ENCODE measurements around the gene C10orf95.
"Not testable (repeated sequence)": the region's sequence is repeated elsewhere in the genome, so short reads cannot be mapped to it uniquely, and the experiment has no call there.

C10orf95 gene

DNA sequence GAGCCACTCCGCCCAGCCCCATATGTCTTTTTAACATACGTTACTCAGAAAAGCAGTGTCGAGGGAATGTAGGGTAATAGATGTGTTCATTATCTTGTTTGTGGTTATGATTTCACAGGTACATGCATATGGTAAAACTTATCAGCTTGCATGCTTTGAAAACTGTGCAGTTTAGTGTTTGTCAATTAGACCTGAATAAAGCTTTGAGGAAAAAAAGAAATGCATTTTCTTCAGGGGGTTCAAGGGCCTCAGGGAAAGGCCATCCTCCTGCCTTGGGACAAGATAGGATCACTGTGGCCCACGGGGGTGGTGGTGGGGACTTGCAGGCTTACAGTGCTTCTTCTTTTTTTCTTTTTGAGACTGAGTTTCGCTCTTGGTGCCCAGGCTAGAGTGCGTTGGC lies 16.0 kb upstream of the C10orf95 start:
- in situ Hi-C loops (cut with MboI; ENCODE audit: low sequenced_read_pairs) = no loop called here

DNA sequence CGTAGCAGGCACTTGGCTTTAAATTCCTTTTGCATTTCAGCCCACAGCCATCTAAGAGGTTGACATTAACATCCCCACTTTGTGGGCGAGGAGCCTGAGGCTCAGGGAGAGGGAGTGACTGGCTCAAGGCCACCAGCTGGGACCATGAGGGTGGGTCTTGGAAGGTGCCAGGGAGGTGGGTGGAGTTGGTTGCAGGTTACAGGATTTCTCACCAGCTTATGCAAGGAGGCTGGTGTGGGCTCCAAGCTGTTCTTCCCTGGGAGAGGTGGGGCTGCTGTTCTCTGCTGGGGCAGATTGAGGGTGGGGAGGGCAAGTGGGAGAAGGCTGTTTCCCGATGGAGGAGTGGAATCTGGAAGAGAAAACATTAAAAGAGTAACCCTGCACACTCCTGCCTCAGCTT lies 14.1 kb upstream of the C10orf95 start:
- in situ Hi-C loops (cut with MboI; ENCODE audit: low sequenced_read_pairs) = no loop called here

DNA sequence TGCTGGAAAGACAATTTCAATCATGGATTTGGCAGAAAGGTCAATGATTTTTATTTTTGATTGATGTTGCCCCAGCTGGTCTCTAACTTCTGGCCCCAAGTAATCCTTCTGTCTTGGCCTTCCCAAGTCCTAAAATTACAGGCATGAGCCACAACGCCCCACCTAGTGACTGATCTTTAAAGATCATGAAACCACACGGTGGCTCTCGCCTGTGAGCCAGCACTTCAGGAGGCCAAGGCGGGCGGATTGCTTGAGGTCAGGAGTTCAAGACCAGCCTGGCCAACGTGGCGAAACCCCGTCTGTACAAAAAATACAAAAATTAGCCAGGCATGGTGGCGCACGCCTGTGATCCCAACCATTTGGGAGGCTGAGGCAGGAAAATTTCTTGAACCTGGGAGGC lies 12.6 kb upstream of the C10orf95 start:
- in situ Hi-C loops (cut with MboI; ENCODE audit: low sequenced_read_pairs) = no loop called here

DNA sequence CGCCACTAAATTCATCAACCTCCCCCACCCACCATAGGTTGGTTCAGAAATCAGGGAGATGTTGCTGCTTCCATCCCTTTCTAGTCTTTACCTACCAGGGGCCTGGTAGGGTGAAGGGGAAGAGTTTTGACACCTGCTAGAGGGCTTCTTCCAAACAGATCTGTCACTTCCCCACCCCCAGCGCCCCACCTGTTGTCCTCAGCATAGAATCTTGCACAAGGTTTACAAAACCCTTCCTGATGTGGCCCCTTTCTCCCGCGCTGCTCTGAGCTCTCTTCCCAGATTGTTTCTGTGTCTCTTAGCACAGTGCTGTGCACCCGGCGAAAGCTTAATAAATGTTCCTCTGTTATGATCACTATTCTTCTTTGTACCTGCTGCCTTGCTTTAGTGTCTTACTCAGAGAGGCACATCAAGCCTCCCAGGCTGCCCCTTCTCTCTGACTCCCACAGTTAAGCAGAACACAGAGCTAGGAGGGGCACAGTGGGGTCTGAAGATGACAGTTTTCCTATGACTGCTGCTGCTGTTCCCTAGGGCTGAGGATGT lies 11.2 kb upstream of the C10orf95 start:
- in situ Hi-C loops (cut with MboI; ENCODE audit: low sequenced_read_pairs) = no loop called here

DNA sequence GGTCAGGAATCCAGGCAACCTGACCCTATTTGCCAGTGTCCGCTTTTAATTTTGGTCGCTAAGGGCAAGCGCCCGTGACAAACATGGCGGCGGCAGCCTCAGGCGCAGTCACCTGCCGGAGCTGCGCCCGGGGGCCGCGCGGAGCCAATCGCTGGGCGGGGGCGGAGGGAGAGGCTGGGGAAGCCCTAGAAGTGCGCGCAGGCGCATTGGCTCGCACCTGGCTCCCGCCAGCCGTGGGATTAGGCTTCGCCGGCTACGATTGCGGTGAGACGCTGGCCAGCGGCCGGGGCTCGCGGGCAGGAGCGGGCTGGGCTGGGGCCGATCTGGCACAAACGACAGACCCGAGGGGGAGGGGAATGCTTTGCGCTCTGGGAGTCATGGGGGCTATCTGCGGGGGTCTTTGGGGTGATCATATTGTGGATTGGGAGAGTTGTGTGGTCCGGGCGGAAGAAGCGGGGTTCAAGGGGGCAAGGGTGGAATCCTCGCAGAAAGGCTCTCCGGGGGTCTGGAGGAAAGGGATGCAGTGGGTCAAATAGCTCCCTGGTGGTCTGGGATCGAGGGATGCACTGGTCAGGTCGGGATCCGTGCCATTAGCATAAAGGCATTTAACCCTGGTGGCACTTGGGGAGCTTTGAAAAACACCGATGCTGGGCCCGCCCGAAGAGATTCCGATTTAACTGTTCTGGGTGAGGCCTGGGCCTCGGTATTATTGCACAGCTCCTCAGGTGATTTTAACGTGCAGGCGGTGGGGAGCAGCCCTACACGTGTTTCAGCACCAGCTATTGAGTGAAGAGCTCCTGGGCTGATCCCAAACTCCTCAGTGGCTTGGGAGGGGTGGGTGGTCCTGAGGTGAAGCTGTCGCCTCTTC lies 10.1 kb upstream of the C10orf95 start:
- in situ Hi-C loops (cut with MboI; ENCODE audit: low sequenced_read_pairs) = no loop called here

DNA sequence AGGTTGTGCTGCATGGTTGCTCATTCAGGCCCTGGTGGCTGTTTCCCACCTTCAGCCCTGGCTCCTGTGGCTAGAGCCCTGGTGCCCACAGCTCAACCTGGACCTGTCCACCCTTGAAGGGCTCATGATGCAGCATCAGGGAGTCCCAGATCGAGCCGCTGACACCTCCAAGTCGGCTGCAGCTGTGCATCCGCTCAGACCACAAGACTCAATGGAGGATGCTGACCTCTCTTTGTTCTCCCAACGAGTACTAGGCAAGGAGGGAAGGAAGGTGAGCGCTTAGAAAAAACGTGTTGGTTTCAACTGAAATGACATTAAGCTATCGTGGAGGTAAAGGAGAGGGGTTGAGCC lies 9.5 kb upstream of the C10orf95 start:
- in situ Hi-C loops (cut with MboI; ENCODE audit: low sequenced_read_pairs) = no loop called here

DNA sequence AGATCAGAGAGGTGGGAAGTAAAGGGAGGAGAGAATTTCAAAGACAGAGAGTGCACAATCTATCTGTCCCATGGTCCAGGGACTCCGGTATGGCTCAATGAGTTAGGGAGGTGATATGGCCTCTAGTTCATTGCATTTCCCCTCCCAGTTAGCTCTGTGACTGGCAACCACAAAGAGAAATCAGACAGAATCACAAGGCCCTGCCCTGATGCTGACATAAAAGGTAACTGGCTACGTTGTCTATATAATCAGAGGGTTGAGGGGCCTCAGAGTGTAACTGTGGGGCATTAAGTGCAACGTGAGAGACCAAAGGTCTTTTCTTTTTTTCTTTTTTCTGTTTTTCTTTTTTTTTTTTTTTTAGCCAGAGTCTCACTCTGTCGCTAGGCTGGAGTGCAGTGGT lies 7.3 kb upstream of the C10orf95 start:
- in situ Hi-C loops (cut with MboI; ENCODE audit: low sequenced_read_pairs) = no loop called here

DNA sequence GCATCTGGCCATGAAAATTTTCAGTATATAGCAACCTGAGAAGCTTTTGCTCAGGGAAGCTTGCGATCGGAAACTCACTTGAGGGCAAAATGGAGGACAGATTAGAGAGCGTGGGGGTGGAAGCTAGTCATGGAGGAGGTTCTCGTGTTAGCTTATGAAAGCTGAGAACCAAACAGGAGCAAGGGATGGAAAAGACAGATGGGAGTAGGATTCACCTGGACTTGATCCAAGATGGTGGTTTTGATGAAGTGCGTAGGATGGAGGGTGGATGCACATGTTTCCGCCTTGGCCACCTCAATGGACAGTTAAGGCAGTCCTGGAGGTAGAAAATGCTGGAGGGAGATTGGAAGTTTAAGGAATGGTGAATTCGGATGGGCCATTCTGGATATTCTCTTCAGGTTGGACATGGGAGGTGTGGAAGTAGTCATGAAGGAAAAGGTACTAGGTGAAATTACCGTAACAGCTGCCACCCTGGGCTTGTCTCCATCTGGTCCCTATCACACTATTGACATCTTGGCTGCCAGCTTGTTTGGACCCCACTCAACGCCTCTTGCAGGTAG lies 6.3 kb upstream of the C10orf95 start:
- in situ Hi-C loops (cut with MboI; ENCODE audit: low sequenced_read_pairs) = no loop called here

DNA sequence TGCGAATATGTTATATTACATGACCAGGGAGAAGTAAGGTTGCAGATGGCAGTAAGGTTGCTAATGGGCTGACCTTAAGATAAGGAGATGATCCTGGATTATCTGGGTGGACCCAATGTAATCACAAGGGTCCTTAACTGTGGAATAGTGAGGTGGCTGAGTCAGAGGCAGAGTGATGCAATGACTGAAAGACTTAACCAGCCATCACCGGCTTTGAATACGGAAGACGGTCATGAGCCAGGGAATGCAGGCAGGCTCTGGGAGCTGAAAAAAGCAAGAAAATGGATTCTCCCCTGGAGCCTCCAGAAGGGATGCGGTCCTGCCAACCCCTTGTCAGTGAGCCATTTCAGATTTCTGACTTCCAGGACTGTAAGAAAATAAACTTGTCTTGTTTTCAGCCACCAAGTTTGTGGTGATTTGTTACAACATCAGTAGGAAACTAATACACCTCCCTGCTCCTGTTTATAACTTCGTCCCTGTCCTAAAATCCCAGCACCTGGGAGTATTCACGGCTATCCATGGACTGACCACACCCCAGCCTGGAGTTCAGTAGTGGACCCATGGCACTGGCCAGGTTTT lies 4.6 kb upstream of the C10orf95 start:
- in situ Hi-C loops (cut with MboI; ENCODE audit: low sequenced_read_pairs) = no loop called here

DNA sequence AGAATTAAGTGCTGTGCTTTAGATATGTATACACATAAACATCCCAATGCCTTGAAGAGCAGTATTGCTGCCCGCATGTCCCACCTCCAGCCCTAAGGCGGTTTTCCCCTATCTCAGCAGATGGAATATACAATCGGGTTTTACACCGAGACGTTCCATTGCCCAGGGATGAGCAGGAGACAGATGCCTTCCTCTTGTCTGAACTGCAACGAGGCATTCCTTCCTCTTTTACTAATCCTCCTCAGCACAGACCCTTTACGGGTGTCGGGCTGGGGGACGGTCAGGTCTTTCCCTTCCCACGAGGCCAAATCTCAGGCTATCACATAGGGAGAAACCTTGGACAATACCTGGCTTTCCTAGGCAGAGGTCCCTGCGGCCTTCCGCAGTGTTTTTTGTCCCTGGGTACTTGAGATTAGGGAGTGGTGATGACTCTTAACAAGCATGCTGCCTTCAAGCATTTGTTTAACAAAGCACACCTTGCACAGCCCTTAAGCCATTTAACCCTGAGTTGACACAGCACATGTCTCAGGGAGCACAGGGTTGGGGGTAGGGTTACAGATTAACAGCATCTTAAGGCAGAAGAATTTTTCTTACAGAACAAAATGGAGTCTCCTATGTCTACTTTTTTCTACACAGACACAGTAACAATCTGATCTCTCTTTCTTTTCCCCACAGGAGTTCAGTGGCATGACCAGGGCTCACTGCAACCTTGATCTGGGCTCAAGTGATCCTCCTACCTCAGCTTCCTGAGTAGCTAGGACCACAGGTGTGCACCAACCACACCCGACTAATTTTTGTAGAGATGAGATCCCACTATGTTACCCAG lies 3.5 kb upstream of the C10orf95 start:
- in situ Hi-C loops (cut with MboI; ENCODE audit: low sequenced_read_pairs) = not testable (repeated sequence)

DNA sequence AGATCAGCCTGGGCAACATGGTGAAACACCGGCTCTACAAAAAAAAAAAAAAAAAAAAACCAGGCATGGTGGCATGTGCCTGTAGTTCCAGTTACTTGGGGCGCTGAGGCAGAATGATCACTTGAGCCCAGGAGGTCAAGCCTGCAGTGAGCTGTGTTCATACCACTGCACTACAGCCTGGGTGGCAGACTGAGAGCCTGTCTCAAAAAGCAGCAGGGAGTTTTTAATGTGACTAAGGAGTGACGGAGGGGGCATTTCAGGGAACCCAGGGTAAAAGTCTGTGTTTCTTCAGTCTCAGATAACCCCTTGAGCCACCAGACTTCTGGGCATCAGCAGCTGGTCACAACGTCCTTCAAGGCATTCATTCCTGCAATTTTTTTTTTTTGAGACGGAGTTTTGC lies 2.2 kb upstream of the C10orf95 start:
- in situ Hi-C loops (cut with MboI; ENCODE audit: low sequenced_read_pairs) = no loop called here

DNA sequence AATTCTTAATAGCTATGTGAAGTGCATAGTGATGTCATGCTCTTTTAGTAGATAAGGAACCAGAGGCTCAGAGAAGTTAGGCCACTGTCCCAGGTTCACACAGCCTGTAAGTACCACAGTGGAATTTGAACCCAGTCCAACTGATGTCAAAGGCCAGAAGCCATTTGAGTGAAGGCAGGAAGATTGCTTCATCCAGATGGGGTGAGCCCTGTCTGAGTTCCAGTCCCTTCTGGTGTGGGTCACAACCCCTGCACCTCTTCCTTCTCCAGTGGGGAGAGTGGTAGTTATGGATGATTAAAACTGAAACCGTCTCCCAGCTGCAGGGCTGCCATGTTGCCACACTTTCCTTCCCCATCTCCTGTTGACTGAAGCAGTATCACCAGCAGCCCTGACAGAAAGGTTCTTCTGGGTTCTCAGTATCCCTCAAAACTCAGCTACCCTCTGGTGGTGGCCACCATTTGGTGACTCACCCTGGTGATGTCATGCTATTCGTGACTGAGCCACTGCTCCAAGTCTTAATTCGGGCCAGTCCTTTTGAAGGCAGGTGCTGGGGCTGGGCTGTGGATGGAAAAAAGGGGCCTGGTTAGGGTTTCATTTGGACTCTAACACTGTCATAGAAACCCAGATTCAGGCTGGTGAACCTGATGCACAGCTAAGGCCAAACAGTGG lies 1.5 kb upstream of the C10orf95 start:
- in situ Hi-C loops (cut with MboI; ENCODE audit: low sequenced_read_pairs) = no loop called here

DNA sequence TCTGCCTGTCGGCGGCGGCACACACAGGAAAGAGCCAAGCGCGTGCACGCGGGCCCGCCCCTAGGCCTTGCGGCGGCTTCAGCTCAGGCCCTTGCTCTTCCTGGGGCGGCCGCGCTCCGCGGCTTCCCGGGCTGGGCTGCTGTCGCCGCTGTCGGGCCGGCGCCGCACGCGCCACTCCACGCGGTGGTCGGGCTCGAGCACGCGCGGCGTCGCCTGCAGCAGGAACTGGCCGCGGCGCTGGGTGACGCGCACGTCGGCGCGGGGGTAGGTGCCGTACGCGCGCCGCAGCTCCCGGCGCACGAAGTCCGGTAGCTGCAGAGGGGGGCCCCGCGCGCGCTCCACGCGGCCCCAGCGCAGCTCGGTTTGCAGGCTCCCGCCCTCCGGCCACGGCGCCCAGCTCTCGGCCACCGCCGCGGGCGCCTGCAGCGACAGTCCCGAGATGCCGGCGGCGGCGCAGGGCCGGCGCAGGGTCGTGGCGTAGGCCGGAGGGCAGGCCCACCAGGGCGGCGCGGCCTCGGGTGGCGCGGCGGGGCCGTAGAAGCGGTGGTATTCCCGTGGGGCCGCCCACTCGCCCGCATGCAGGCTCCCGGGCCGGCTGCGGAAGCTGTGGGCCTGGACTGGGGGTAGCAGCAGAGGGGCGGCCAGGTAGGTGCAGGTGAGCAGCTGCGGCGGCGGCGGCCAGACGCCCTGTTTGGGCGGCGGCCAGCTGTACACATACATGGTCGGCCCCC lies 804 bp downstream of the C10orf95 start:
- in situ Hi-C loops (cut with MboI; ENCODE audit: low sequenced_read_pairs) = no loop called here

DNA sequence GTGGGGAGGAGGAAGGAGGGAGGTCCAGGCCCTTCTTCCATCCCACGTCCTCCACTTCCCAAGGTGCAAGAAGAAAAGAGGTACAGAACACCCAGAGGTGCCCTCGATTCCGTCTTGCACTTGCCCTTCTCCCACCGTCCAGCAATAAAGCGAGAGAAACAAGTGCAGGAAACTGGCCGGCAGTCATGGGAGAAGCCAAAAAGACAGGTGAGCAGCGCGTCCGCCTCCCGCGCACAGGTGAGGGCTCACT lies 1.3 kb downstream of the C10orf95 start:
- in situ Hi-C loops (cut with MboI; ENCODE audit: low sequenced_read_pairs) = no loop called here

DNA sequence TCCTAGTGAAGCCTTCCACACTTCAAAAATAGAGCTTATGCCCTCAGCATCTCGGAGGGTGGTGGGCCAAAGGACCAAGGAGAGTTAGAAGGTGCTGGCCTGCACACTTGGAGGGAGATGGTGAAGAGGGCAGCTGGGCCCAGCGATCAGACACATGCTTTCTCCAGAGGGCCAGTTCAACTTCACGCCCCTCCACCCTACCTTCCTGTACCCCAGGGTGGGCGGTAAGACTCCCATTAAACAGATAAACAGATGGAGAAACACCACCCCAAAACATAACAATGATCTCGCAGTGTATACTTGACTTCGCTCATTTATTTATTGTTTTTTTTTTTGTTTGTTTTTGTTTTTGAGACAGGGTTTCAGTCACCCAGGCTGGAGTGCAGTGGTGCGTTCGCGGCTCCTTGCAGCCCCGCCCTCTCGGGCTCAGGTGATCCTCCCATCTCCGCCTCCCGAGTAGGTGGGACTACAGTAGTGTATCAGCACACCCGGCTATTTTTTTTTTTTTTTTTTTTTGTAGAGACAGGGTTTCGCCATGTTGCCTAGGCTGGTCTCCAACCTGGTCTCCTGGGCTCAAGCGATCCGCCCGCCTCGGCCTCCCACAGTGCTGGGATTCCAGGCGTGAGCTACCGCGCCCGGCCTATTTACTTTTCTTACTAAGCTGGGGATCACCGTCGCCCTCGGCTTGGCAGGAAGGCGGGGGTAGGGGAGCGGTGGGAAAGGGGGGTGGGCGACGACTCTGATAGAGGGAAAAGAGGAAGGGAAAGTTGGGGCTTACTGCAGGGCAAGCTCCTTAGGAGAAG lies 1.8 kb downstream of the C10orf95 start:
- in situ Hi-C loops (cut with MboI; ENCODE audit: low sequenced_read_pairs) = no loop called here

DNA sequence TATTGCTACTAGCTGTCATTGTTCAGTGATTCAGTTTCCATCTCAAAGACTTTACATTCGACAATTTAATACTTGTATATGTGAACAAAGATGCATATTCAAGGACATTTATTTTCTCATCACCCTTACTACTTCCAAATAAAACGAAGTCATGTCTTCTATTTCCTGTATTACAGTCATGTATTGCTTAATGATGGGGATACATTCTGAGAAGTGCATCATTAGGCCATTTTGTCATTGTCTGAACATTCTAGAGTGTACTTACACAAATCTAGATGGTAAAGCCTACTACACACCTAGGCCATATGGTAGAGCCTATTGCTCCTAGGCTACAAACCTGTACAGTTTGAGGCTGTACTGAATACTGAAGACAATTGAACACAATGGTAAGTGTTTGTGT lies 6.5 kb downstream of the C10orf95 start:
- in situ Hi-C loops (cut with MboI; ENCODE audit: low sequenced_read_pairs) = no loop called here

DNA sequence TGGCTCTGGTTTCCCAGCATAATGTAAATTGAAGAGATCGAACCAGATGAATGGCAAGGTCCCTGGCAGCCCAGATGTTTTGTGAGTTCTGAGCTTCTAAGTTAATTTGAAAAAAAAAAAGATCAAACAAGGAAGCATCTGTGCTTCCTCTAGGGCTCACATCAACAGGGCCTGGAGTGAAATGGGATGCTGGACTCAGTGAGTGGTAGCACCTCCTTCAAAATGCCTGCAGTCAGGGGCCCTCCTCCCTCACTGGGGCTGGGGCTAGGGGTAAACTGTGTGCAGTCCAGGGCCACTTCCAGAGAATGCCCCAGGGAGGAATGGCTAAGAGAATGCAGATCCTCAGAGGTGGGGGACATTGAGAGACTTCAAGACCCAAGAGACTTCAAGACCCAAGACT lies 13.0 kb downstream of the C10orf95 start:
- in situ Hi-C loops (cut with MboI; ENCODE audit: low sequenced_read_pairs) = no loop called here

DNA sequence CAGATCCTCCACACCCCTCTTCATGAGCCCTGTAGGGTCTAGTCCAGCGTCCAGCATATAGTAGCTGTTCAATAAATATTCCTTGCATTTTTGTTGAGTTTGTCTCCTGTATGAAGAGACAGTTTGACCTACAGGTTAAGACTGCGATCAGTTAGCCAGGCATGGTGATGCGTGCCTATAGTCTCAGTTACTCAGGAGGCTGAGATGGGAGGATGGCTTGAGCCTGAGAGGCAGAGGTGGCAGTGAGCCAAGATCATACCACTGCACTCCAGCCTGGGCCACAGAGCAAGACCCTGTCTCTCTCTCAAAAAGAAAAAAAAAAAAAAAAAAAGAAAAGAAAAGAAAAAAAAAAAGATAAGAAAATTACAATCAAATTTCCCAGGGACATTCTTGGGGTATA lies 13.8 kb downstream of the C10orf95 start:
- in situ Hi-C loops (cut with MboI; ENCODE audit: low sequenced_read_pairs) = no loop called here

DNA sequence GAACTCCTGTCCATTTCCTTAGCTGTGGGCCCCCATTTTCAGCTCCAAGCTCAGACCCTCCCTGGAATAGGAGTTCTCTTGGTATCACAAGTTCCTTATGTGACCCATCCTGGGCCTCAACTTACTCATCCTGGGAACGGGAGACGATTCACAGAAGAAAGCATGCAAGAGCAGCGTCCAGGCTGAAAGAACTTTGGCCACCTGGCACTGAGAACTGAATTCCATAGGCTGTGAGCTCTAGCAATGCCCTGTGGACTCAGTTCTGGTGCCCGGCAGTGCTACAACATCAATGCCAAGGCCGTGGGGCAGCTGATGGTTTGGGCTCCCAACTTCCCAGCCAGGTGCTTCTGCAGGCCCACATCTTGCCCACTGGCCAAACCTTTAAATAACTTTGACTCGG lies 15.0 kb downstream of the C10orf95 start:
- in situ Hi-C loops (cut with MboI; ENCODE audit: low sequenced_read_pairs) = no loop called here
